H1 (cell line): ENCODE data around the gene GKN2.

Source experiments
- HDAC6 ChIP-seq: IDR thresholded peaks from one replicate; pipeline ENCODE4 v1.7.1; 2012; ENCODE audit warnings: low read depth, mild to moderate bottlenecking, inconsistent platforms, low read length, moderate library complexity
- POLR2A ChIP-seq, 2 experiments: IDR thresholded peaks; 1 replicate in 1 of 2; 2 replicates in 1 of 2; pipeline ENCODE4 v1.6.1; 2011; ENCODE audit warnings: low read depth in 2 of 2, low read length in 2 of 2, mild to moderate bottlenecking in 2 of 2; ENCODE audit errors: control extremely low read depth in 1 of 2
- SRF ChIP-seq: IDR thresholded peaks from 2 replicates; pipeline ENCODE4 v1.6.1; 2011; ENCODE audit warnings: mild to moderate bottlenecking, low read depth, low read length, moderate library complexity
- TF ChIP-seq, protein P1 (sequence below): IDR thresholded peaks from 2 replicates; pipeline ENCODE4 v1.6.1; 2011; ENCODE audit warnings: low read depth, mild to moderate bottlenecking, low read length; ENCODE audit not compliant: insufficient read depth
- TF ChIP-seq, protein P2 (sequence below), 3 experiments: IDR thresholded peaks; 1 replicate in 2 of 3; 2 replicates in 1 of 3; pipeline versions ENCODE4 v1.5.1 to v1.6.1; 2011; ENCODE audit warnings: low read length in 3 of 3, mild to moderate bottlenecking in 3 of 3, inconsistent platforms in 2 of 3, low read depth in 1 of 3, moderate library complexity in 1 of 3; ENCODE audit not compliant: insufficient read depth in 1 of 3; ENCODE audit errors: control extremely low read depth in 1 of 3

DNA sequence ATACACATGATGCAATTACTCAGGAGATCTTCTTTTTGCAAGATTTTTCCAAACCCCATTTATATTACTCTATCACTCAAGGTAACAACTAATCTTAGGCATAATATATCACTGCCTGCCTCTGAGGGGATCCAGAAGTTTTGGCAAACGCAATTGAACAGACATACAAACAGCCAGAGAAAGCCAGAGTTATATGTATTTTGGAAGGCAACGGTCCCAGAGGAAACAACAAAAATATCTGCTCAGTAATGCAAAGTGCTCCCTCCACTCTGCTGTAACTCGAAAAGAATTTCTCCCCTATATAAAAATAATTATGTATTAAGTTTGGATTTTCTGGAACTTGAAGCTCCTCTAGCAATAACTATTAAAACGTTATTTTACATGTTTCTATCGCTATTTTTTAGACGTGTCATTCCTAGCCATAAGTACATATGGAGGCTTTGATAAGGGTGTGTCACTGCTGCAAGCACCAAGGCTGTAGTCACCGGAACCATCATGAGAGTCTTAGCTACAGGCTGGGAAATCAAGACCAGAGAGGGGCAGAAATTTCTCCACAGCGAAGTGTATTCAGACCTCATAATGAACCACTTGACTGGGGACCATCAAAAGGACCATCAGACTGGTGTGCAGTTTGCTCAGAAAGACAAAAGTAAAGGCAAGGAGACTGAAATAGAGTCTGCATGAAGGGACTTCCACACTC lies 18.0 kb upstream of the GKN2 start:
- TF ChIP-seq, protein P1, sequence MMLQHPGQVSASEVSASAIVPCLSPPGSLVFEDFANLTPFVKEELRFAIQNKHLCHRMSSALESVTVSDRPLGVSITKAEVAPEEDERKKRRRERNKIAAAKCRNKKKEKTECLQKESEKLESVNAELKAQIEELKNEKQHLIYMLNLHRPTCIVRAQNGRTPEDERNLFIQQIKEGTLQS, result no peak
- TF ChIP-seq HDAC6, result no peak
- TF ChIP-seq, protein P2, sequence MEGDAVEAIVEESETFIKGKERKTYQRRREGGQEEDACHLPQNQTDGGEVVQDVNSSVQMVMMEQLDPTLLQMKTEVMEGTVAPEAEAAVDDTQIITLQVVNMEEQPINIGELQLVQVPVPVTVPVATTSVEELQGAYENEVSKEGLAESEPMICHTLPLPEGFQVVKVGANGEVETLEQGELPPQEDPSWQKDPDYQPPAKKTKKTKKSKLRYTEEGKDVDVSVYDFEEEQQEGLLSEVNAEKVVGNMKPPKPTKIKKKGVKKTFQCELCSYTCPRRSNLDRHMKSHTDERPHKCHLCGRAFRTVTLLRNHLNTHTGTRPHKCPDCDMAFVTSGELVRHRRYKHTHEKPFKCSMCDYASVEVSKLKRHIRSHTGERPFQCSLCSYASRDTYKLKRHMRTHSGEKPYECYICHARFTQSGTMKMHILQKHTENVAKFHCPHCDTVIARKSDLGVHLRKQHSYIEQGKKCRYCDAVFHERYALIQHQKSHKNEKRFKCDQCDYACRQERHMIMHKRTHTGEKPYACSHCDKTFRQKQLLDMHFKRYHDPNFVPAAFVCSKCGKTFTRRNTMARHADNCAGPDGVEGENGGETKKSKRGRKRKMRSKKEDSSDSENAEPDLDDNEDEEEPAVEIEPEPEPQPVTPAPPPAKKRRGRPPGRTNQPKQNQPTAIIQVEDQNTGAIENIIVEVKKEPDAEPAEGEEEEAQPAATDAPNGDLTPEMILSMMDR (IDR thresholded peaks at IDR 0.05; ENCODE audit: control extremely low read depth in 1 of 3, insufficient read depth in 1 of 3, low read depth in 1 of 3, low read length in 3 of 3), result no peak
- TF ChIP-seq SRF, result no peak
- no peak for TF ChIP-seq POLR2A (IDR thresholded peaks at IDR 0.05; ENCODE audit: control extremely low read depth in 1 of 2, low read depth in 2 of 2, low read length in 2 of 2)
